ENCODE data around the gene IYD.

The IYD gene

DNA sequence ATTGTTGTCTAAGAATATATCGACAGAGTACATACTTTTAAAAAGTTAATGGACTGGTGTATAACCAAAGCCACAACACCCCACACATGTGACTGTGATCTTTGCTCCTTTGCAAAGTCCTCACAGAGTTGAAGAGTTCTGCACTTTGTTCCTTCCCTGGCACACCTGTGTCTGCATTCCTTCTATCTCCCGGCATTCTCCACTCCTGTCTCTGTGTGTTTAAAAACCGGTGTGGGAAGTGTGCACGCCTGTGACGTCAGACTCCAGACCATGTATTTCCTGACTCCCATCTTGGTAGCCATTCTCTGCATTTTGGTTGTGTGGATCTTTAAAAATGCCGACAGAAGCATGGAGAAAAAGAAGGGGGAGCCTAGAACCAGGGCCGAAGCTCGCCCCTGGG is at the start of gene IYD:
IYD (plus strand) TSS at position 251 of the 400 bp plus-strand sequence; CDS start at position 271, 20 bp downstream.
- DNase-seq, result no peak

GRCh38 chr6:150319924-150320323 is 48.9 kb upstream of the IYD start:
- no peak for DNase-seq

- no peak for DNase-seq
These were observed 48.4 kb upstream of the IYD start for GRCh38 chr6:150320442-150320841.

DNA sequence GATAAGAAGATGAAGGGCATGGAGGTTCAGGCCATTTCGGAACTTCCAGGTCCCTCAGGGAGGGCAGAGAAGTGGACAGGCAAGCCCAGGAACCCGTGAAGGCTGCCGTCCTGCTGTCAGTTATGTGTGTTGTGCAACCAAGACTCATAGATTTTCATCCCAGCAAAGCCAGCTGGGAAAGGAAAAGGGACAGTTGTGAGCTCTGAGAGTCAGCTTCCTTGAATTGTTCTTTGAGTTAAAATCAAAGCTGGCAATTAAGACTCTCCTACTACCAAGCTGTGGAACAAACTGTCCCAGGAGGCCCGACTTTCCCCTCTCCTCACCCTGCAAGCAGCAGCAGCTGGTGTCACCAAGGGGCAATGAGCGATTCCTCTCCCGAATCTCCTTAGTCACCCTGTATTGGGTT is 46.3 kb upstream of the IYD start:
- no peak for DNase-seq

DNA sequence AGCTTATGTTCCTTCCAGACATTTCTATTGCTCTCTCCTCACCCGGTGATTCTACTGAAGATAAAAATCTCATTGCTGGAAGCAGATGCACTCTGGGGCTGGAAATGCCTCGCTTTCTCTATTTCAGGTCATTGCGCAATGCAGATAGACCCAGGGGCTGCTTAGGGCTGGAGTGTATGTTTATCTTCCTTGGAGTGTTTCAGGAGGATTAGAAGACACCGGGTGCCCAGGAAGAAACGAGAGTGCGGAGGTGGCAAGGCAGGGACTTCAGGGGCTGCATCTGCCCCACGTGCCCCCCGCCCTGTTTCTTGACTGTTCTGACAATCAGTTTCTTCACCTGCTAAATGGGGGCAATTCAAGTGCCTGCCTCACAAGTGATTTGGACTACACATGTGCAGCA is 45.6 kb upstream of the IYD start:
- DNase-seq, result no peak

DNA sequence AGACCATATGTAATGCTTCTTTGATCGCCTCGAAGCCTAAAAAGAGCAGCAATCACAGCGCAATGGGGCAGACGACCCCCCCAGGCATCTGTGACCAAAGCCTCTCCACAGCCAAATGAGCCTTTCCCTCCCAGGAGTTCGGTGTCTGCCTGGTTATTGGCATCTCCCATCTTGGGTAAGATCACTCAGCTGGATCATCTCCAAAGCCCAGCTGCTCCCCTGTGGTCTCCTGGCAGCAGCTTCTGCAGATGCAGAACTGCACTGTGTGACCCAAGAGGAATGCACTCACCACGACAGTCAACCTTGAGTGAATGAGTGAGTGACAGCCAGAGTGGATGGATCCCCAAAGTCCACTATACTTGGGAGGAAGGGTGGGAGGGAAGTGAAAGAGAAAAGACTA is 44.8 kb upstream of the IYD start:
- DNase-seq, result no peak

- peak; percentile 59 for DNase-seq
These were observed 43.6 kb upstream of the IYD start for GRCh38 chr6:150325066-150325772.

DNA sequence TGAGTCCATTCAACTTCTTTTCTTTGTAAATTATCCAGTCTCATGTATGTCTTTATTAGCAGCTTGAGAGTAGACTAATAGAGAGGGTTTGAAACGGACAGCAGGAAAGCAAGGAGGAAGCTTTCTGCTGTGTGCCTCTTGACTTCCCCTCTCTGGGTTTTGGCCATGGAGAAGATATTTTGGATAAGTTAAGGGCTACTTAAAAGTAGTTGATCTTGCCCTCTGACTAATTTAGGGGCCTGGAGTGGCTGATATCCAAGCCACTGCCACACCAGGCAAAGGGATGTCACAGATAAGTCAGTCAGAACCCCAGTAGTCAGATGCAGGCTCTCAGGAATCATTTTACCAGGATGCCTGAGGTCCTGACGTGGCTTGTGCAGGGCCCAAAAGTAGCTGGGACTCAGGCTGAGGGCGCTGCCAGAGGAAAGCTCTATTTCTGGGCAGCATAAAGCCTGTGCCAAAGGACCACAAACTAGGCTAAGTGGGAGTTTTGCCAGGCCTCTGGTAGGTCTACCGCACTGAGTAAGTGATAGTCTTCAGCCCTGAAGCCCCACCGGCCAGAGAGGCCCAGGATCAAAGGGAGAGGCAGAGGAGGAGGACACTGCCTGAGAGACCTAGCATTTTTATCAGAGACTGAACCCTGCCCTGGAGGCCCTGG is 41.6 kb upstream of the IYD start:
- DNase-seq, result no peak

GRCh38 chr6:150328744-150329405 is 39.9 kb upstream of the IYD start:
- DNase-seq, result peak; percentile 6

GRCh38 chr6:150331344-150331743 is 37.5 kb upstream of the IYD start:
- DNase-seq, result no peak

DNA sequence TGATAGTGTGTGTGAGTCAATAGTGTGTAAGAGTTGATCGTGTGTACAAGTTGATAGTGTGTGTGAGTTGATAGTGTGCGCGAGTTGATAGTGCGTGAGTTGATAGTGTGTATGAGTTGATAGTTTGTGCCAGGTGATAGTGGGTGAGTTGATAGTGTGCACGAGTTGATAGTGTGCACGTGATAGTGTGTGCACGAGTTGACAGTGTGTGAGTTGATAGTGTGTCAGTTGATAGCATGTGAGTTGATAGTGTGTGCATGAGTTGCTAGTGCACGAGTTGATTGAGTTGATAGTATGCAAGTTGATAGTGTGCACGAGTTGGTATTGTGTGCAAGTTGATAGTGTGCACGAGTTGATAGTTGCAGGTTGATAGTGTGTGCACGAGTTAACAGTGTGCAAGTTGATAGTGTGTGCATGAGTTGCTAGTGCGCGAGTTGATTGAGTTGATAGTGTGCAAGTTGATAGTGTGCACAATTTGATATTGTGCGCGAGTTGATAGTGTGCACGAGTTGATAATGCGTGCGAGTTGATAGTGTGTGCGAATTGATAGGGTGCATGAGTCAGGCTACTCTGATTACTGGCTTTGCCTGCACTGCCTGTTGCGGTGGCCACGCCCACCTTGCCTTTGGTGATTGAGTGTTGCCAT is 35.8 kb upstream of the IYD start:
- DNase-seq, result no peak

- no peak for DNase-seq
These were observed 35.2 kb upstream of the IYD start for GRCh38 chr6:150333585-150333941.

GRCh38 chr6:150334790-150335783 is 33.7 kb upstream of the IYD start:
- DNase-seq, result peak; percentile 2

- DNase-seq, result peak; percentile 10
These were observed 32.5 kb upstream of the IYD start for GRCh38 chr6:150336299-150336698.

DNA sequence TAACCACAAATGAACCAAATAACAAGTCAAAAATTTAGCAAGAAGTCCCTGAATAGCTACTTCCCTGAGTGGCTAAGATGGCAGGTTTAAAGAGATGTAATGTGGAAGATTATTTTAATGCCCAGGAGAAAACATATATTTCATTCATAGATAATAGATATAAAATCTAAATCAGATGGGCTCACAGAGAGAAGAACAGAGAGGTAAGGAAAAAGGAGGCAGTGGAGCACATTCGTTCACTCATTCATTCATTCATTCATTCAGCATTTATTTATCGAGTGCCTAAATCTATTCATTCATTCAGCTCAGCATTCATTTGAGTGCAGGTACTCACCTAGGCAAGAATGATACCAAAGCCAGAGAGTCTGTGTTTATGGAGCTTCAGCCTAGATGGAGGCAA is 32.1 kb upstream of the IYD start:
- DNase-seq, result no peak

GRCh38 chr6:150342126-150342525 is 26.7 kb upstream of the IYD start:
- DNase-seq, result no peak

- no peak for DNase-seq
These were observed 25.4 kb upstream of the IYD start for GRCh38 chr6:150343434-150343833.

GRCh38 chr6:150345781-150346180 is 23.0 kb upstream of the IYD start:
- DNase-seq, result no peak

GRCh38 chr6:150346346-150346745 is 22.5 kb upstream of the IYD start:
- no peak for DNase-seq

GRCh38 chr6:150347845-150348244 is 21.0 kb upstream of the IYD start:
- no peak for DNase-seq

DNA sequence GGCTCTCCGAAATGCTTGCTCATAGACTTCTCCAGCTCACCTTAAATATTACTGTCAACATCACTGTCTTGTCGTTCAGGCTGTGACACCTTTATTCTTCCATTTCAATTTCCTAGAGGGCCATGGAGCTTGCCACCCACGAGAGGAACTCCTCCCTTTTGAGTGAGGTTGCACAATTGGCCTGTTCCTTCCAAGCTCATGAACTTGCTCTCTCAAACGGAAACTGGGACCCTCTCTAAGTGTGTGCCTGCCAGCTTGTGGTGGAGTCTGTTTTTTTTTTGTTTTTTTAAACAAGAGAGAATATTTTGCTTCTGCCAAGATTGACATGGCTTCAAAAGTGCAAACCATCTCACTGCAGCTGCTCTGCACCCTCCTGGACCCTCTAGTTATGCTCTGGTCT is 19.3 kb upstream of the IYD start:
- no peak for DNase-seq

Data from NCI-H2029 (cell line).